GM19452 (cell line): ENCODE results near the gene AACS.
"Not testable (repeated sequence)": the region's sequence is repeated elsewhere in the genome, so short reads cannot be mapped to it uniquely, and the experiment has no call there.

ENCODE experiments used
- ATAC-seq: cut with Tn5 transposase; IDR thresholded peaks from one replicate; pipeline ENCODE4 v1.9.1; 2021; ENCODE audit not compliant: unreplicated experiment

The AACS gene, protein sequence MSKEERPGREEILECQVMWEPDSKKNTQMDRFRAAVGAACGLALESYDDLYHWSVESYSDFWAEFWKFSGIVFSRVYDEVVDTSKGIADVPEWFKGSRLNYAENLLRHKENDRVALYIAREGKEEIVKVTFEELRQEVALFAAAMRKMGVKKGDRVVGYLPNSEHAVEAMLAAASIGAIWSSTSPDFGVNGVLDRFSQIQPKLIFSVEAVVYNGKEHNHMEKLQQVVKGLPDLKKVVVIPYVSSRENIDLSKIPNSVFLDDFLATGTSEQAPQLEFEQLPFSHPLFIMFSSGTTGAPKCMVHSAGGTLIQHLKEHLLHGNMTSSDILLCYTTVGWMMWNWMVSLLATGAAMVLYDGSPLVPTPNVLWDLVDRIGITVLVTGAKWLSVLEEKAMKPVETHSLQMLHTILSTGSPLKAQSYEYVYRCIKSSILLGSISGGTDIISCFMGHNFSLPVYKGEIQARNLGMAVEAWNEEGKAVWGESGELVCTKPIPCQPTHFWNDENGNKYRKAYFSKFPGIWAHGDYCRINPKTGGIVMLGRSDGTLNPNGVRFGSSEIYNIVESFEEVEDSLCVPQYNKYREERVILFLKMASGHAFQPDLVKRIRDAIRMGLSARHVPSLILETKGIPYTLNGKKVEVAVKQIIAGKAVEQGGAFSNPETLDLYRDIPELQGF

GRCh38 chr12:125065021-125065918 is at the start of gene AACS:
Gene AACS, plus strand, starts transcription at chr12:125065435. Its CDS starts 150 bp downstream, at chr12:125065585.
- ATAC-seq = peak; percentile 95

DNA sequence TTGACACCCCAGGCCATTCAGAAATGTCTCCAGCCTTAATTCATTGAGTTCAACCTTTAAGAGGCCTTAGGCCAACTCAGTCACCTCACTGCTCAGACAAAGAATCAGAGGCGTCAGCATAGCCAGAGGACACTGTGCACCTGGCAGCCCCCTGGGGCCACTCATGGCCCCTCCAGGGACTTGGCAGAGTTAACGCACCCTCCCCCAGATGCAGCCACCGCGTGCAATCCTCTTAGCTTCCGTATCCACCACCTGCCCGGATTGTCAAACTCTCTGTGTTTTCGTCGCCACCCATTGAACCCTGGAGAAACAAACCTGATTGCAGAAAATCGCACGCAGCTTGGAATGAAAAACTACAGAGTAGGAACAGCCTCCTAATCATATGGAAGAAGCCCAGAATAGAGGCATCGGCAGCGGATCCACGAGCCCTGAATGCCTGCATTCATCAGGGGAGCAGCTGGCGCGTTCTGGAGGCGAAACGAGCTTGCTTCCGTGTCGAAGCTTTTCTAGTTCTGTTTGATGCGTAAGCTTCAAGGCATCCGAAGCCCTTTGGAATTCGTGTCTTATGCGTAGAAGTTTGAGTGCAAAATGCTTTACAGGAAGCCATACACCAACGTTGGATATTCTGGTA is 49.4 kb upstream of the AACS start:
- no peak for ATAC-seq

GRCh38 chr12:125017801-125018200 is 47.4 kb upstream of the AACS start:
- ATAC-seq = no peak

GRCh38 chr12:125018356-125018755 is 46.9 kb upstream of the AACS start:
- no peak for ATAC-seq

DNA sequence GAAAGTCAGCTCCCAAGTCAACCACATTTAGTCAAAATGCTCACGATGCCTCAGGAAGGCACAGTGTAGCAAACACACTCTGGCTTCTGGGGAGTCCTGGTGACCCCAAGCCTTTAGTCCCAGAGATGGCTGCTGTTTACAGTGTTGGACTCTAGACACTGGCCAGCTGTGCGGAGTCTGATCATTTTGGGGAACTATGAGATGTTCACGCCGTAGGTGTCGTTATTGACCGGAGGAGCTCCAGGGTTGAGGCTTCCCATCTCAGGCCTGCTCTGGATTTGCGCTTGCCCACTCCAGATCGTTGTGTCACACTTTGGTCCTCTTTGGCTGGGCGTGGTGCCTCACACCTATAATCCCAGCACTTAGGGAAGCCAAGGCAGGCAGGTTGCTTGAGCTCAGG is 44.1 kb upstream of the AACS start:
- no peak for ATAC-seq

DNA sequence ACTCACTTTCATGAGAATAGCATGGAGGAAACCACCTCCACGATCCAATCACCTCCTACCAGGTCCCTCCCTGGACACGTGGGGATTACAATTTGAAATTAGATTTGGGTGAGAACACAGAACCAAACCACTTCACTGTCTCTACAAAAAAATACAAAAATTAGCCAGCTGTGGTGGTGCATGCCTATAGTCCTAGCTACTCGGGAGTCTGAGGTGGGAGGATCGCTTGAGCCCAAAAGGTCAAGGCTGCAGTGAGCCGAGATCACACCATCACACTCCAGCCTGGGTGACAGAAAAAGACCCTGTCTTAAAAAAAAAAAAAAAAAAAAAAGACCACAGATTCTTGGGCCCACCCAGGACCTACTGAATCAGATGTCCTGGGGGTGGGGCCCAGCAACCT is 43.5 kb upstream of the AACS start:
- no peak for ATAC-seq

GRCh38 chr12:125023065-125023464 is 42.2 kb upstream of the AACS start:
- ATAC-seq = no peak

GRCh38 chr12:125024949-125025563 is 40.2 kb upstream of the AACS start:
- ATAC-seq = no peak

- ATAC-seq = no peak
Measured at GRCh38 chr12:125025606-125026235, 39.5 kb upstream of the AACS start.

GRCh38 chr12:125028106-125028505 is 37.1 kb upstream of the AACS start:
- no peak for ATAC-seq

- no peak for ATAC-seq
Measured at GRCh38 chr12:125029761-125030358, 35.4 kb upstream of the AACS start.

DNA sequence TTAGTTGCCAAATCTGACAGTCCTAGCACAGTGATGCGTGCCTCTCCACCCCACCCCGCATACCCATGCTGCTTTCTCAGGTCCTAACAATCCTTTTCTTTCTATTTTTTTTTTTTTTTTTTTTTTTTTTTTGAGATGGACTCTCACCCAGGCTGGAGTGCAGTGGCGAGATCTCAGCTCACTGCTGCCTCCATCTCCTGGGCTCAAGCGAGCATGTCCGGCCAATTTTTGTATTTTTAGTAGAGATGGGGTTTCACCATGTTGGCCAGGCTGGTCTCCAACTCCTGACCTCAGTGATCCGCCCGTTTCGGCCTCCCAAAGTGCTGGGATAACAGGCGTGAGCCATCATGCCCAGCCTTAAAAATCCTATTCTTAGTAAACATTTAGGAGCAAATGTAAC is 33.8 kb upstream of the AACS start:
- ATAC-seq = not testable (repeated sequence)

- no peak for ATAC-seq
Measured at GRCh38 chr12:125032466-125033152, 32.6 kb upstream of the AACS start.

- no peak for ATAC-seq
Measured at GRCh38 chr12:125033288-125033687, 31.9 kb upstream of the AACS start.

GRCh38 chr12:125038976-125039625 is 26.1 kb upstream of the AACS start:
- ATAC-seq = no peak

DNA sequence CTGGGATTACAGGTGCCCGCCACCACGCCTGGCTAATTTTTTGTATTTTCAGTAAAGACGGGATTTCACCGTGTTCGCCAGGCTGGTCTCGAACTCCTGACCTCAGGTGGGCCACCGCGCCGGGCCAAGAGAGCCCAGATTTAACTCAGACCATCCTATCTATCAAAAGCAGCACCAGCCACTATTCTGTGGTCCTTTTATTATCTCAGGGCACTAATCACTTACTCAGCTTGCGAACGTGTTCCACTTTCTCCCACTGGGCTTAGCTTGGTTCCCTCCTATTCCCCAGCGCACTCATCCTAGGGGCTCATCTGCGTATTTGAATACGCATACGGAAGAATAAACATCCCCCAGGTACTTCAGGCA is 16.2 kb upstream of the AACS start:
- ATAC-seq = no peak

DNA sequence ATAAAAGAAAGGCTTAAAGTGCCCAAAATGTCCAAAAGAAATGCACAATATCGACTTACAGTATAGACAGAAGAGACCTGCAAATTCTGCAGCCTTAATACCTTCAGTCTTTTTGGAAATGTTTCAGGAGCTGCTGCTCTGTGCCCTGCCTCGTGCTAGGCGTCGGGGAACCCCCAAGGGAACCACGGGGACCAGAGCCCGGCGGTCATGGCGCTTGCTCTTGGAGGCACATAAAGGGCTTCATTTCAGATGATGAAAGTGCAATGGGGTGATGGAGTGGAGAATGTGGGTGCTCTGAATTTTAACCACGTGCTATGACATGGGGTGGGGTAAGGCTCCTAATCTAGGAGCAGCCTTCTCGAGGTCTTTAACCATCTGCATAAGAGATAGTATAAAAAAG is 14.8 kb upstream of the AACS start:
- no peak for ATAC-seq

GRCh38 chr12:125050868-125051267 is 14.4 kb upstream of the AACS start:
- ATAC-seq = no peak

GRCh38 chr12:125053821-125054220 is 11.4 kb upstream of the AACS start:
- ATAC-seq = no peak
